ENCODE measurements around the gene E2F4. TPM values are rescaled to one million over a fixed set of nuclear protein-coding genes. Genes with fewer than 3 reads are reported as not detected.

E2F4 gene
- total and polyA plus RNA-seq, 8 donors = 14.8 to 61.3 (median 22.8) TPM

GRCh38 chr16:67154578-67155294 lies 37.2 kb upstream of the E2F4 start:
- intact Hi-C loops (cut with DNase I) = loop anchor here in 2 of 3 donors (5.0 to 10.0 kb wide), 3 partner anchors 137 to 180 kb away; no protein-coding TSS in a partner anchor
- H3K27ac ChIP-seq = no peak overlapping the region
- no peaks in the 10 kb centered on the region for H3K27me3 ChIP-seq
- FAIRE-seq = no peak
- H3K4me3 ChIP-seq = peak overlapping the region in 2 of 4 donors; percentile 14 to 25
- H3K36me3 ChIP-seq = no peaks in the 10 kb centered on the region
- DNase-seq = no peak
- H3K9me3 ChIP-seq = no peaks in the 10 kb centered on the region
- ATAC-seq = no peak
- 38 to 42% methylated on average over 61 of the region's 61 CpGs for WGBS, 2 donors
- H3K4me1 ChIP-seq = peaks cover 0 to 12% (median 3%) of the 10 kb centered on the region in 3 donors
- TF ChIP-seq CTCF (IDR thresholded peaks at IDR 0.05) = no peak

GRCh38 chr16:67155295-67156142 lies 36.4 kb upstream of the E2F4 start:
- H3K36me3 ChIP-seq = no peaks in the 10 kb centered on the region
- WGBS, 2 donors = 12 to 15% methylated on average over 58 to 74 of the region's 74 CpGs
- FAIRE-seq (no peak), ATAC-seq (peak; percentile 49 to 69 (median 64)), DNase-seq (peak in 5 of 6 donors; percentile 57 to 95 (median 84))
- no peaks in the 10 kb centered on the region for H3K27me3 ChIP-seq
- intact Hi-C loops (cut with DNase I) = loop anchor here in 2 of 3 donors (5.0 to 10.0 kb wide), 2 partner anchors 138 to 181 kb away; no protein-coding TSS in a partner anchor
- no peaks in the 10 kb centered on the region for H3K9me3 ChIP-seq
- peaks cover 0 to 12% (median 3%) of the 10 kb centered on the region in 3 donors for H3K4me1 ChIP-seq
- peak overlapping the region in 2 of 4 donors; percentile 14 to 25 for H3K4me3 ChIP-seq
- H3K27ac ChIP-seq = no peak overlapping the region
- TF ChIP-seq CTCF (IDR thresholded peaks at IDR 0.05) = peak; percentile 94 to 99 (median 96)

GRCh38 chr16:67156143-67156844 lies 35.7 kb upstream of the E2F4 start:
- no peaks in the 10 kb centered on the region for H3K9me3 ChIP-seq
- no peak overlapping the region for H3K27ac ChIP-seq
- peaks cover 0 to 15% (median 3%) of the 10 kb centered on the region in 3 donors for H3K4me1 ChIP-seq
- DNase-seq (peak in 1 of 6 donors; percentile 62), ATAC-seq (no peak), FAIRE-seq (no peak)
- no peaks in the 10 kb centered on the region for H3K36me3 ChIP-seq
- WGBS, 2 donors = 53 to 56% methylated on average over 15 of the region's 15 CpGs
- H3K27me3 ChIP-seq = no peaks in the 10 kb centered on the region
- intact Hi-C loops (cut with DNase I) = loop anchor here in 2 of 3 donors (5.0 to 10.0 kb wide), 2 partner anchors 139 to 181 kb away; no protein-coding TSS in a partner anchor
- H3K4me3 ChIP-seq = no peak overlapping the region
- TF ChIP-seq CTCF (IDR thresholded peaks at IDR 0.05) = no peak

- no peak for TF ChIP-seq CTCF (IDR thresholded peaks at IDR 0.05)
- Histone ChIP-seq H3K9me3 (no peaks in the 10 kb centered on the region), H3K4me3 (no peak overlapping the region), H3K27me3 (no peaks in the 10 kb centered on the region), H3K36me3 (no peaks in the 10 kb centered on the region), H3K4me1 (peaks cover 0 to 20% (median 3%) of the 10 kb centered on the region in 3 donors), H3K27ac (no peak overlapping the region)
- 64 to 72% methylated on average over 7 of the region's 7 CpGs for WGBS, 2 donors
- intact Hi-C loops (cut with DNase I) = loop anchor here in 2 of 3 donors (5.0 to 10.0 kb wide), 2 partner anchors 140 to 182 kb away; no protein-coding TSS in a partner anchor
- DNase-seq (no peak), FAIRE-seq (no peak), ATAC-seq (no peak)
Measured at GRCh38 chr16:67157106-67157748, 34.7 kb upstream of the E2F4 start.

Measured in pancreas (tissue), 10 donors.